ENCODE data around the gene RERE.
A peak's percentile ranks its signal among the peaks of the same experiment; 100 is the strongest.
"Not testable (repeated sequence)": the region's sequence is repeated elsewhere in the genome, so short reads cannot be mapped to it uniquely, and the experiment has no call there.

RERE gene

DNA sequence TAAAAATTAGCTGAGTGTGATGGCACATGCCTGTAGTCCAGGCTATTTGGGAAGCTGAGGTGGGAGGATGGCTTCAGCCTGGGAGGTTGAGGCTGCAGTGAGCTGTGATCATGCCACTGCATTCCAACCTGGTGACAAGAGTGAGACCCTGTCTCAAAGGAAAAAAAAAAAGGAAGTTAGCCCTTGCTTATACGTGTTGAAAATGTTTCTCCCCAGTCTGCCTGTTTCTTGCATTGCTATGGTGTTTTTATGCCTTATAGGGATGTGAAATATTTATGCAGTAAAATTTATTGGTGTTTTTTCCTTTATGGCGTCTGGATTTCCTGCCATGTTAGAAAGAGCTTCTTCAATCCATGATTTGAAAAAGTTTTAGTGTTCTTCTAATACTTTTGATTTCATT is 3.6 kb upstream of the RERE start:
- H3K4me3 ChIP-seq (ENCODE audit: low read depth, low read length): no peak overlapping the region
- ChIA-PET CTCF (interaction anchor here (0.9 to 4.2 kb wide), 3 partner anchors 26 to 95 kb away, joined by 3 to 19 read pairs (median 4); no protein-coding TSS in a partner anchor), POLR2A (no interaction called here)
- TF ChIP-seq, protein P1, sequence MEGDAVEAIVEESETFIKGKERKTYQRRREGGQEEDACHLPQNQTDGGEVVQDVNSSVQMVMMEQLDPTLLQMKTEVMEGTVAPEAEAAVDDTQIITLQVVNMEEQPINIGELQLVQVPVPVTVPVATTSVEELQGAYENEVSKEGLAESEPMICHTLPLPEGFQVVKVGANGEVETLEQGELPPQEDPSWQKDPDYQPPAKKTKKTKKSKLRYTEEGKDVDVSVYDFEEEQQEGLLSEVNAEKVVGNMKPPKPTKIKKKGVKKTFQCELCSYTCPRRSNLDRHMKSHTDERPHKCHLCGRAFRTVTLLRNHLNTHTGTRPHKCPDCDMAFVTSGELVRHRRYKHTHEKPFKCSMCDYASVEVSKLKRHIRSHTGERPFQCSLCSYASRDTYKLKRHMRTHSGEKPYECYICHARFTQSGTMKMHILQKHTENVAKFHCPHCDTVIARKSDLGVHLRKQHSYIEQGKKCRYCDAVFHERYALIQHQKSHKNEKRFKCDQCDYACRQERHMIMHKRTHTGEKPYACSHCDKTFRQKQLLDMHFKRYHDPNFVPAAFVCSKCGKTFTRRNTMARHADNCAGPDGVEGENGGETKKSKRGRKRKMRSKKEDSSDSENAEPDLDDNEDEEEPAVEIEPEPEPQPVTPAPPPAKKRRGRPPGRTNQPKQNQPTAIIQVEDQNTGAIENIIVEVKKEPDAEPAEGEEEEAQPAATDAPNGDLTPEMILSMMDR (IDR thresholded peaks at IDR 0.05; ENCODE audit: insufficient read depth, low read length, missing control alignments): no peak
- DNase-seq (ENCODE audit: low read depth, low spot score): no peak

DNA sequence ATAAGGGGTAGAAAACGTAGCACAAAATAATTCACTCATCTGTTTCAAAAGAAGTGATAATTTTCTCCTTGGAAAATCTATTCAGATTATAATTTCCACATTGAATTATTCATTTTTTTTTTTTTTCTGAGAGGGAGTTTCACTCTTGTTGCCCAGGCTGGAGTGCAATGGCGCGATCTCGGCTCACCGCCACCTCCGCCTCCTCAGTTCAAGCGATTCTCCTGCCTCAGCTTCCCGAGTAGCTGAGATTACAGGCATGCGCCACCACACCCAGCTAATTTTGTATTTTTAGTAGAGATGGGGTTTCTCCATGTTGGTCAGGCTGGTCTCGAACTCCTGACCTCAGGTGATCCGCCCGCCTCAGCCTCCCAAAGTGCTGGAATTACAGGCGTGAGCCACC is 1.3 kb upstream of the RERE start:
- CTCF ChIA-PET: not testable (repeated sequence)

DNA sequence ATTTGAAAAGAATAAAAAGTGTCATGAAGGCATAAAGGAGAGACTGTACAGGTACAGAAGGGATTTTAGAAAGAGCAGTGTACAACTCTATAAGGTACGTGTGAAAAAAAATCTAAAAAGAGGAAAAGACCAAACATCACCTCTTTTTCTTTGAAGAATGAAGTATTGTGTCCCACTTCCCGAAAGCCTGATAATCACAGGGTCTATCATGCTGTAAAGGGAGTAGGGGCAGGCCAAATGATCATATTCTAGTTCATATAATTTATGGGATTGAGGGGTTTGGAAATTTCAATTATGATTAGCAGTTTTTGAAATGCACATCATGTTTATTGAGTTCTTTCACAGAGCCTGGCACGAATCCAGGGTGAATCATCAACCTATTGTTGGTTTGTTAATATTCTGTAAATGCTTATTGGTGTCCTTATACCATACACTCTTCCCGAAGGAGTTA is 910 bp upstream of the RERE start:
- ChIA-PET POLR2A (no interaction called here), CTCF (no interaction called here)
- peak overlapping the region; percentile 60 for H3K4me3 ChIP-seq (ENCODE audit: low read depth, low read length)
- no peak for DNase-seq (ENCODE audit: low read depth, low spot score)
- TF ChIP-seq, protein P1 (IDR thresholded peaks at IDR 0.05; ENCODE audit: insufficient read depth, low read length, missing control alignments): no peak

More for the DNA sequence above, 1.3 kb upstream of the RERE start:
- POLR2A ChIA-PET; DNase-seq (ENCODE audit: low read depth, low spot score); H3K4me3 ChIP-seq (ENCODE audit: low read depth, low read length): not testable (repeated sequence)

DNA sequence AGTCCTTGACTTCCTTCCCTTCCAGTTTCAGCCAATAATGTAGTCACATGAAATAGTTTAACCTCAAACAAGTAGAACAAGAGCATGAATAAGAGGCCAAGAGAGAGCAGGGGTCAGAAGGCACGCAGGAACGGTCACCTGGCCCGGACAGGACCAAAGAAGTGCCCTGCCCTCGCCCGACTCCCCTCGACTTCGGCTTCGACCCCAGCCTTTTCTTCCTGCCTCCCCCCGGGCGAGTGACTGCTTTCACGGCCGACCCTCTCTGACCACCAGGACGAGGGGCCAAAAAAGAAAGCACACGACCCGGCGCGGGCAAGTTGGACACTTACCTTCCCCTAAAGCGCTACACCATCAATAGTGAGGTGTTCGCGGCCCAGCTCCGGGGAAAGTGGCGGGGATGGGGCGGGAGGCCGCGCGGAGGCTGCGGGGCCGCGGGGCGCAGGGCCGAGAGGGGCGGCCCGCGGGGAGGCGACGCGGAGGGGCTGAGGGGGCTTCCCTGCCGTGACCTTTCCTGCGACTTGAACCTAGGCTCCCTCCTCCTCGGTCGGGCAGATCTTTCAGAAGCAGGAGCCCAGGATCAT is 519 bp downstream of the RERE start:
- ChIA-PET POLR2A (interaction anchor here (0.7 to 1.6 kb wide), 5 partner anchors 9 to 116 kb away, joined by 3 to 7 read pairs (median 3); partner anchors contain the start of gene ENO1), CTCF (no interaction called here)
- peak overlapping the region; percentile 81 for H3K4me3 ChIP-seq (ENCODE audit: low read depth, low read length)
- TF ChIP-seq, protein P1 (IDR thresholded peaks at IDR 0.05; ENCODE audit: insufficient read depth, low read length, missing control alignments): no peak
- DNase-seq (ENCODE audit: low read depth, low spot score): no peak

DNA sequence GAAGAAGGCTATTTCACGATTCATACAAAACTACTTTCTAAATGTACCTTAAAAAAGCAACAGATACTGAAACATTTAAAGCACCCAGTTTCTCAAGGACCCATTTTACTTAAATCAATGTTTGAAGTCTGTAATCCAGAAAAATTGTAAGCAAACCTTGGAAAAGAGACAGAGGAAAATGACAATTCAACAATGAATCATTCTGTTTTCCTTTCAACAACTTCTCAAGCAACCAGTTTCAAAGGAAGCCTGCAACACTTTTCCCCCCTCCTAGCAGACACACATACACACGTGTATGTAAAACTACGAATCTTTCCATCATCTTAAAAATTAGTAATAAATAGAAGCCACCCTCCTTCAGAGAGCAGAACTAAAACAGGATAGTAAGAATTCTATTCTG is 1.2 kb downstream of the RERE start:
- no peak for DNase-seq (ENCODE audit: low read depth, low spot score)
- TF ChIP-seq, protein P1 (IDR thresholded peaks at IDR 0.05; ENCODE audit: insufficient read depth, low read length, missing control alignments): no peak
- CTCF ChIA-PET: interaction anchor here (1.4 kb wide), 1 partner anchor 42 kb away, joined by 4 read pairs; no protein-coding TSS in a partner anchor
- H3K4me3 ChIP-seq (ENCODE audit: low read depth, low read length): peak overlapping the region; percentile 81
- POLR2A ChIA-PET: interaction anchor here (1.6 kb wide), 1 partner anchor 33 kb away, joined by 3 read pairs; no protein-coding TSS in a partner anchor

DNA sequence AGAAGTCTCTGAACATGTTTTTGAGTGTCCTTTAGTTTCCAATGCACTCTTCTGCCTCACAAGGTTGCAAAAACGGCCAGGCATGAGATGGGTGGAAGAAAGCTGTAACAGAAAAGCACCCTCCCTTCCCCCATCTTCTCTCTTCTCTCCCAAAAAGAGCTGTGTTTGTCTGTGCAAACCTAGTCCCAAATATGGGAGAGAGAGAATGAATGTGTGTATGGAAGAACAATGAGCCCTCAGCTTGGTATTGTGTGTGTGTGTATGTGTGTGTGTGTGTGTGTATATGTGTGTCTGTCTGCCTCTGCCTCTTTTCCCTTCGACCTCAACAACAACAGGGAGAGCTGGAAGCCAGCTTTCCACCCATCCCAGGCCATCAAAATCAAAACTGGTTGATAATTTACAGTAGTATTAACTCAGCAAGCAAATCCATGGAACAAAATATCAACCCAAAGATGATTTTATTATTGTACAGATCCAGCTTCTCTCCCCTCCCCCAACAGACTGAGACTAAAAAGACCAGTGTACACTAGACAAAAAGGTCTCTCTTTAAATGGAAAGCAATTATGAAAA is 1.8 kb downstream of the RERE start:
- peak overlapping the region; percentile 81 for H3K4me3 ChIP-seq (ENCODE audit: low read depth, low read length)
- POLR2A ChIA-PET: interaction anchor here (0.6 kb wide), 1 partner anchor 100 kb away, joined by 3 read pairs; no protein-coding TSS in a partner anchor
- CTCF ChIA-PET: interaction anchor here (1.4 kb wide), 2 partner anchors 33 to 43 kb away, joined by 4 to 11 read pairs; no protein-coding TSS in a partner anchor
- DNase-seq (ENCODE audit: low read depth, low spot score): no peak
- TF ChIP-seq, protein P1 (IDR thresholded peaks at IDR 0.05; ENCODE audit: insufficient read depth, low read length, missing control alignments): no peak

Data from AG04449 (cell line).